DND-41 (cell line): ENCODE data around the gene PTPRD.

ENCODE experiments used
- CTCF ChIP-seq: IDR thresholded peaks from 2 replicates; pipeline ENCODE4 v1.5.1; 2012; ENCODE audit warnings: borderline replicate concordance, low read length, moderate library complexity, mild to moderate bottlenecking; ENCODE audit not compliant: poor library complexity, severe bottlenecking; ENCODE audit errors: extremely low read depth
- EZH2 ChIP-seq: IDR thresholded peaks from 3 replicates; pipeline ENCODE4 v1.6.1; 2012; ENCODE audit warnings: borderline replicate concordance, low read depth, mild to moderate bottlenecking, moderate library complexity, low read length, inconsistent platforms; ENCODE audit not compliant: severe bottlenecking

DNA sequence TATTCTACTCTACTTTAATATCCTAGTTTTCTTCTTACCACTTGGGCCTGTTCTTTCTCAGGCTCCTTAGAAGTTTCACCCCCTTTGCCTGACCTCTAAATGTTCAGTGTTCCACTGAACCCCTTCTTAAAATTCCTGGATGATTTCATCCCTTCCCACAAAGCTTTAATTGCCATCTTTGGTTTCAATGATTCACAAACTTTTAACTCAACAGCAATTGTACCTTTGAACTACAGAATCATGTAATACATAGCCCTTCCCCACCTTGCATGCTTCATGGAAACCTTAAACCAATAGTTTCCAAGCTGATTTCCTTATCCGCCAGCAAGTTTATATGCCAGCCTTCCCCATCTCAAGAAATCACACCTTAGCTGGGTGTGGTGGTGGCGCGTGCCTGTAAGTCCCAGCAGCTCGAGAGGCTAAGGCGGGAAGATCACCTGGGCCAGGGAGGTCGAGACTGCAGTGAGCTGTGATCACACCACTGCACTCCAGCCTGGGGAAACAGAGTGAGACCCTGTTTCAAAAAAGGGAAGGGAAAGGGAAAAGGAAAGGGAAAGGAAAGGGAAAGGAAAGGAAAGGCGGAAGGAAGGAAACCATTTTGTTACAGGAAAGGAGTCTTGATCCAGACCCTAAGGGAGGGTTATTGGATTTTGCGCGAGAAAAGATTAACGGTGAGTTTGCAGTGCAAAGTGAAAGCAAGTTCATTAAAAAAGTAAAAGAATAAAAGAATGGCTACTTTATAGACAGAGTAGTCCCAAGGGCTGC is 1789.5 kb downstream of the PTPRD start:
- TF ChIP-seq CTCF, result no peak
- no peak for TF ChIP-seq EZH2
